RWPE1 (cell line): ENCODE measurements around the gene TUBA4B.
"Not testable (repeated sequence)": the region's sequence is repeated elsewhere in the genome, so short reads cannot be mapped to it uniquely, and the experiment has no call there.

Source experiments
- CTCF ChIA-PET: fragments of 350-600 bp; sonication (Branson Sonifier 250); formaldehyde crosslinking; extraction: SDS; loops from one replicate; lab custom pipeline; 2021; lab: Yijun Ruan, JAX
- POLR2A ChIA-PET: fragments of 400-600 bp; formaldehyde crosslinking; extraction: SDS; loops from one replicate; lab custom pipeline; 2020; ENCODE audit warnings: antibody characterized with exemption; ENCODE audit not compliant: low non-redundant PET; lab: Yijun Ruan, JAX
- DNase-seq: peaks from one replicate; pipeline ENCODE4 v3.0.0; 2012; ENCODE audit warnings: low spot score
- H3K27ac ChIP-seq: fragments of 450-650 bp; 2 replicates; pipeline ENCODE4 v1.5.1; 2017
- CTCF ChIP-seq: fragments of 450-650 bp; conservative IDR thresholded peaks from 2 replicates; pipeline ENCODE4 v1.5.1; 2017; ENCODE audit warnings: low read depth, mild to moderate bottlenecking

The TUBA4B gene

GRCh38 chr2:219285894-219286425 is 32.9 kb downstream of the TUBA4B start:
- peak; percentile 90 for DNase-seq
- ChIA-PET POLR2A (interaction anchor here (0.6 to 1.9 kb wide), 3 partner anchors 12 to 193 kb away, joined by 3 to 6 read pairs (median 3); no protein-coding TSS in a partner anchor), CTCF (interaction anchor here (0.6 to 3.6 kb wide), 5 partner anchors 9 to 115 kb away, joined by 3 to 37 read pairs (median 4); partner anchors contain the start of genes GLB1L and STK16)
- peak overlapping the region; percentile 98 for H3K27ac ChIP-seq
- TF ChIP-seq CTCF: no peak

- POLR2A ChIA-PET: interaction anchor here (0.6 to 1.9 kb wide), 5 partner anchors 8 to 194 kb away, joined by 3 to 7 read pairs (median 3); partner anchors contain the start of gene DNAJB2
- no peak for TF ChIP-seq CTCF
- H3K27ac ChIP-seq: peak overlapping the region; percentile 98
- peak; percentile 69 for DNase-seq
- CTCF ChIA-PET: interaction anchor here (0.6 to 3.6 kb wide), 5 partner anchors 9 to 115 kb away, joined by 3 to 37 read pairs (median 4); partner anchors contain the start of genes GLB1L and STK16
Measured at GRCh38 chr2:219286436-219287115, 33.5 kb downstream of the TUBA4B start.

GRCh38 chr2:219287116-219287440 is 34.0 kb downstream of the TUBA4B start:
- peak overlapping the region; percentile 98 for H3K27ac ChIP-seq
- ChIA-PET CTCF (interaction anchor here (3.6 kb wide), 1 partner anchor 8 kb away, joined by 37 read pairs; no protein-coding TSS in a partner anchor), POLR2A (interaction anchor here (0.8 to 1.9 kb wide), 3 partner anchors 8 to 39 kb away, joined by 3 to 7 read pairs (median 6); partner anchors contain the start of gene DNAJB2)
- DNase-seq: not testable (repeated sequence)

- DNase-seq: no peak
- CTCF ChIA-PET: interaction anchor here (1.1 kb wide), 1 partner anchor 10 kb away, joined by 6 read pairs; no protein-coding TSS in a partner anchor
- POLR2A ChIA-PET: interaction anchor here (0.6 to 1.6 kb wide), 2 partner anchors 9 to 309 kb away, joined by 4 to 7 read pairs; partner anchors contain the start of gene DNAJB2
- peak overlapping the region; percentile 98 for H3K27ac ChIP-seq
- TF ChIP-seq CTCF: no peak
Measured at GRCh38 chr2:219287580-219288265, 34.7 kb downstream of the TUBA4B start.

GRCh38 chr2:219289195-219289536 is 36.1 kb downstream of the TUBA4B start:
- POLR2A ChIA-PET: no interaction called here
- TF ChIP-seq CTCF: no peak
- CTCF ChIA-PET: interaction anchor here (0.6 kb wide), 1 partner anchor 35 kb away, joined by 3 read pairs; the partner anchor contains the start of gene TUBA4A
- peak overlapping the region; percentile 98 for H3K27ac ChIP-seq
- no peak for DNase-seq

- CTCF ChIA-PET: interaction anchor here (0.6 to 1.1 kb wide), 3 partner anchors 26 to 37 kb away, joined by 3 to 4 read pairs (median 4); partner anchors contain the start of genes TUBA4A and TUBA4B
- peak overlapping the region; percentile 98 for H3K27ac ChIP-seq
- no peak for TF ChIP-seq CTCF
- DNase-seq: peak; percentile 85
- POLR2A ChIA-PET: interaction anchor here (0.7 kb wide), 1 partner anchor 84 kb away, joined by 3 read pairs; no protein-coding TSS in a partner anchor
Measured at GRCh38 chr2:219289537-219290361, 36.7 kb downstream of the TUBA4B start.
